ENCODE data around the gene ATP10D.

ATP10D gene

DNA sequence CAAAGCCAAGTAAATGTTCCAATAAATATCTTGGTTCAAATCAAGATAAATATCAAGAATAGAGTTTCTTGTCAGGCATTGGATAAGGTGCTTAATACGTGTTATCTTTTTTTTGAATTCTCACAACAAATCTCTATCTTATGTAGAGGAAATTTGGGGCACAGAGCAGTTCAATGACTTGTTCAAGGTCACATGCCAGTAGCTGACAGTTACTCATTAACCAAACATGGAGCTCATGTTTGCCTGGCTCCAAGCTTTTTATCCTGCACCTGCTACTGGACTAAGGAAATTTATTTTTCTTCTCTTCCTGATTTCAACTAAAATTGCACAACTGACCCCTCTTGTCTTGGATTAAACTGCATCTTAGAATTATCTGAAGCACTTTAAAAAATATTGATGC, 76.3 kb downstream of the ATP10D start:
- no peak for DNase-seq
- intact Hi-C loops (cut with DNase I): loop anchor here (10.0 kb wide), 1 partner anchor 77 kb away; the partner anchor contains the start of gene ATP10D

DNA sequence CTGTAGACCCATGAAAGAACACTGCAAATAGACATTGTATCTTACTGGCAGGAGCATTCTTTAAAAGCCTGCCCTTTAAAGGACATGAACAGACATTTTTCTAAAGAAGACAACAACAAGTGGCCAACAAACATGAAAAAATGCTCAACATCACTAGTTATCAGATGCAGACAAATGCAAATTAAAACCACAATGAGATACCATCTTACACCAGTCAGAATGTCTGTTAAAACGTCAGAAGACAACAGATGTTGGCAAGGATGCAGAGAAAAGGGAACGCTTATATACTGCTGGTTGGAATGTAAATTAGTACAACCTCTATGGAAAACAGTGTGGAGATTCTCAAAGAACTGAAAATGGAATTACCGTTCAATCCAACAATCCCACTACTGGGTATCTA, 77.2 kb downstream of the ATP10D start:
- no peak for DNase-seq
- intact Hi-C loops (cut with DNase I): loop anchor here (10.0 kb wide), 1 partner anchor 77 kb away; the partner anchor contains the start of gene ATP10D

DNA sequence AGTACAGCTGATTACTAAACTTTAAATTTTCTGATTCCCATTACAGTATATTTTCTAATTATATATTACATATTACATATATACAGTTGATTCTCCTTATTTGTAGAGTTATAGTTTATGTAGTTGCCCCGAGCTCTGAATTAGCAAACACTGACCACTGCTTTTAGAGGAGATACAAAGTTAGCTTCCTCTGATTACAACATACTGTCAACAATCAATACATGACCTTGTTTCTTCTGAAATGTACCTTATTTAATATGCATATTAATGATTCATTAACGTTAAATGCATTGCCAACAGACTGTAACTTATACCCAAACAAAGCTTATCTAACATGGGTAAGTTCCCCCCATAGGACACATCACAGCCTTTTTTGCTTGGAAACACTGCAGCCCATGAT, 81.5 kb downstream of the ATP10D start:
- intact Hi-C loops (cut with DNase I): loop anchor here (10.0 kb wide), 1 partner anchor 82 kb away; the partner anchor contains the start of gene ATP10D
- DNase-seq: no peak

DNA sequence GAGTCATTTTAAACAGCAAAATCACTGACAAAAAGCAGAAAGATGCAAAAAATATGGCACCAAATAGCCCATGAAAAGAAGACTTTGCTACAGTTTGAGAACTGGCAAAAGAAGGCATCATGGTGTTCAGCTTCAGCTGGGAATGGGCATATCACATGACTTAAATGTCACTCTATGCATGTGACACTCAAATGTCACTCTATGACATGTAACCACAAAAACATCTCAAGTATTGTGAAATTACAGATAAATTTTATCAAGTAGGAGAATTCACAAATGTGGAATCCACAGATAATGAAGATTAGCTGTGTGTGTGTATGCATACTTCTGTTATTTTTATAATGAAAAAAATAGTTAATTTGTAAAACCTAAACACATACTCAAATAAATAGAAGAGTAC, 81.9 kb downstream of the ATP10D start:
- intact Hi-C loops (cut with DNase I): loop anchor here (10.0 kb wide), 1 partner anchor 82 kb away; the partner anchor contains the start of gene ATP10D
- DNase-seq: no peak

DNA sequence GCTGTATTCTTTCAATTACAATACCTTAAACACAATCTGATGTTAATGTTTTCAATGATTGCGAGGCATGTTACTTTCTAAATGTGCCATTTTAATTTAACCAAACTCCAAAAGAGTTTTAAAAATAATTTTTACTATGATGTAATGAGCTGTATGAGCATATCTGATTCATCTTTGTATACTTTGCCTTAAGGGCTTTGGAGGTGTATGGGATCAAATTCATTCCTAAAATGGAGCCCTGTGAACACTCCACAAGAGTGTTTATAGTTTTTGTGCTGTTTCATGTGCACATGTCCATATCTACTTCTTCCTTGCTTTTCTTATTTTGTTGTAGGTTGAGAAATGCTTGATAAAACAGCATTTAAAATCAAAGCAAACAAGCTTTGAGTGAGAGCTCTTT, 82.4 kb downstream of the ATP10D start:
- intact Hi-C loops (cut with DNase I): loop anchor here (10.0 kb wide), 1 partner anchor 83 kb away; the partner anchor contains the start of gene ATP10D
- no peak for DNase-seq

DNA sequence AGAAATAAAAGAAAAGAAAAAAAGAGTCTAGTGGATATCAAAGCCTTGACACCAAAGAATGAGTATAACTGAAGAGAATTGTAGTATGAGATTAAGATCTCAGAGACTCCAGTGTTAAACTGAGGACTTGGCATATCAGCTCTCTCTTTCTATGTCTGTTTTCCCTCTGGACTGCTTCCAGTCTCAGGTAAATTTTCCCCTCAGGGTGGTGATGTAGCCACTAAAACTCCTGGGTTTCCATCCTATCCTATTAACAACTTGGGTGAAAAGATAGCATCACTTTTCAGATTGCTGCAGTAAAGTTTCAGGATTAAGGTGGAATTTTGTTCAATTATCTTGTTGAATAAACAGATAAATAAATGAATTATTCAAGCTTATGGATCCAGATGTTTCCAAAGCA, 85.7 kb downstream of the ATP10D start:
- no peak for DNase-seq
- intact Hi-C loops (cut with DNase I): no loop called here

DNA sequence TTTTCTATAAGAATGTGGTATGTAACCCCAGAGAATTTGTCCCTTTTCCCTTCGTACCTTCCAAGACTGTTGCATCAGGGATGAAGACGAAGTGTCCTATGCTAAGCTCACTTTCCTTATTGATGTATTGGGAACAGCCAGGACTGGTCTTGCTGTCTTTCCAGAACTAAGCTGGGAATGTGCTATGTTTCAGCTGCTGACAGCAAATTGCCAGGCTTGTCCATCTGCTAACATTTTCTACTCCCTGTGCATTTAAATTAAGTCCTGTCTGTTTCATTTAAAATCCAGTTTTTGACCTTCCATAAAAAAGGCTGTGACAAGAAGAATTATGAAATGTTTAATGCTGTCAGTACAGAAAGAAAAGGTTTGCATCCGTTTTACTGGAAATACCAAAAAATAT, 87.9 kb downstream of the ATP10D start:
- DNase-seq: no peak
- intact Hi-C loops (cut with DNase I): no loop called here

DNA sequence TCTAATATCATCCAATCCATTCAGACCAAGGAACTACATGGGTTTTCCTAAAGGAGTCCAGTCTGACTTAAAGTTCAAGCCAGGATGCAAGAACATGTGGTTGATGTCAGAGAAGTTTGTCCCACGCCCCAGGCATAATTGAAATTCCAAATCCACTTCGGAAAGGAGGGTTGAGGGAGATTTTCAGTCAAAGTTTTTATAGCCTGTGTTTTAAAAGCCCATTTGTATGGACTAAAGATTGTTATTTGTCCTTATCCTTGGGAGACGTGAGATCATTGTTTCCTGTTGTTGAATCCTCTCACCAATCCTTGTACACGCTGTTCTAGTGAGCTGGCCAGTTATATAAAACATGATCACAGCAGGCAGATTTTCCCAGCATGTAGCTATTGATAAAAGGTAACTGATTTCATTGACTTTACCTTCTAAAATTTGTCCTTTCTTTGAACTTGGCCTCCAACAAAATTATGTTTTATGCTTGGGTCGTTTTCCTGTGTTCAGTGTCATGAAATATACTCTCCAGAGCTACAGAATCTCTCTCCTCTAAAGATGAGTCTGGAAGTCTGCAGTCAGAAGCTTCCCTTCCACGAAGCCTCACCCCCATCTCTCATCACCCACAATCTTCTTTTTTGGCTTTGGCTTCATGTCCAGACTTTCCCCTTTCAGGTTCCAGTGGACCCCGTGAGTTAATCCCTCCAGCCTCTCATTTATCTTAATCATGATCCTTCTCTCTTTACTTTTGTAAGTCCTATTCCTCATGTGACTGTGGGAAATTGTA, 92.9 kb downstream of the ATP10D start:
- intact Hi-C loops (cut with DNase I): no loop called here
- no peak for DNase-seq

DNA sequence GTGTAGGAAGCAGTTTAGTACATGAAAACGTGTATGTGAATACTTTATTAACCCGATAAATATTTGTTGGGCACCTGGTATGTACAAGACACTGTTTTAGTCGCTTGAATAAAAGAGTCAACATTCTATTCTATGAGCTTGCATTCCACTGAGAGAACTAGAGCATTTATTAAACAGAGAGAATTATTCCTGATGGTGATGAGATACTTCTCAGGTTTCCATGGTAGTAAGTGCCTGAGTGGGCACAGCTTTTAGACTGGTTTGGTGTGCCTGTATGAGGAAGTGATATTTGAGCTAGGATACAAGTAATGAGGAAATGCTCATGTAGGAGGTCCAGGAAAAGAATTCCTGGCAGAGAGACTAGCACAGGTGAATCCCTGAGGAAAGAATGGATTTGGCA, 94.2 kb downstream of the ATP10D start:
- intact Hi-C loops (cut with DNase I): no loop called here
- DNase-seq: peak in 2 of 42 donors; percentile 7 to 19

DNA sequence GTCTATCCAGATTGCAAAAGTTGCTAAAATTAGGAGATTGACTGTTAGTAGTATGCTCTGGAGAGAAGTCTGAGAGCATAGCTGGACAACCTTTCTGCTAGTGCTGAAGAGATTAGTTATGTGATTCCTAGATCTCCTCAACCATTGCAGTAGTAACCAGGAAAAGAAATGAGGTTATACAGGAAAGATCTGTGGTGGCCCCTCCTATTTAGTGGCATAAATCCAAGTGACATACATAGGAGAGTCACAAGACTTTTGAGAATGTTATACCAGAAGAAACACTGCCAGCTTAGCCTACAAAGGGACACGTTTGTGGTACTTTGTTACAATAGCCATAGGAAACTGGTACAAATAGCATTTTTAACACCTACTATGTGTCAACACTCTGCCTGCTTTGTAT, 105.2 kb downstream of the ATP10D start:
- no peak for DNase-seq
- intact Hi-C loops (cut with DNase I): no loop called here

DNA sequence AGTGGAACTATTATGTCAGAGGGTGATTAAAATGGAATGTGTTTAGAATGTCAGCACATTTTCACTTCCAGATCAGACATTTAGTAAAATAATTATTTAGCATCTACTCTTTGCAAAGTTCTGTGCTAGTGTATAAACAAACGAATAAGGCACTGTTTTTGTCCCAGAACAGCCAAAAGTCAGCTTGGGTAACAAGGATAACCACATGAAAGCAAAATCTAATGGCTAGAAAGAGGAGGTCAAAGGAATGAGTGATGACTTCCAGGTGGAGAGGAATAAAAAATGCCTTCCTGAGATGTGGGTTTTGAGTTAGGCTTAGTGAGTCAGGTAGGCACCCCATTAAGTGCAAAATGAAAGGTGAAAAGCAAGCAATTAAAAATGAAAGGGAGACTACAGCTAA, 112.6 kb downstream of the ATP10D start:
- DNase-seq: no peak
- intact Hi-C loops (cut with DNase I): no loop called here

DNA sequence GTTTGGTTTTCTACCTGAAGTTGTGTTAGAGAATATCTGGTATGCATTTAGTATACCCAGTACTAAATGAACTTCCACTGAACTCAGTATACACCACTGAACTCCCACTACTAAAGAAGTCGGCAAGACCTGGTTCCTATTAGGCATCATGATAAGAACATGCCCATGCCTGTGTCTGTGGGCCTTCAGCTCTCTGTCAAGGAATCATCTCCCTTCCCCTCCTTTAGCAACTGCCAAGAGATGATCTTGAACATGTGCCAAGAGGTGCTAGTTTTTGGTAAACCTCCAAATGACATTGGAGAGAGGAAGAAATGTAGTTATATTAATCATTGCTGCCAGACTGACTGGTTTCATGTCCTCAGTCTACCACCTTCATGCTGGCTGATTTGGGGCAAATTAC, 113.2 kb downstream of the ATP10D start:
- intact Hi-C loops (cut with DNase I): no loop called here
- no peak for DNase-seq

DNA sequence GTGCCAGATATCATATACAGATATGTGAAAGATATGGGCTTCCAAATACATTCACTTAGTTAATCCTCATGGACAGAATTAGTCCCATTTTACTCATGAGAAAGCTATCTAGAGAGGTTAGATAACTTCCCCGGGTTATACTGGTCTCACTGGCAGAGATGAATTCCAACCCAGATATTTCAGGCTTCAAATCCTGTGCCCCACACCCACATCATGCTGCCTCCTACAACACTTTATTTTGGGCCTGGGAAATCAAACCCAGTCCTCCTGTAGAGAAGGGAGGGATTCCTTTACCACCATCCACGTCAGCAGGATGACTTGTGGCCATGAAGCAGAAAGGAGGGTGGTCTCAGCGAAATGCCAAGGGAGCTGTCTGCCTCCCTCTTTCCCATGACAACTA, 113.8 kb downstream of the ATP10D start:
- intact Hi-C loops (cut with DNase I): no loop called here
- no peak for DNase-seq

DNA sequence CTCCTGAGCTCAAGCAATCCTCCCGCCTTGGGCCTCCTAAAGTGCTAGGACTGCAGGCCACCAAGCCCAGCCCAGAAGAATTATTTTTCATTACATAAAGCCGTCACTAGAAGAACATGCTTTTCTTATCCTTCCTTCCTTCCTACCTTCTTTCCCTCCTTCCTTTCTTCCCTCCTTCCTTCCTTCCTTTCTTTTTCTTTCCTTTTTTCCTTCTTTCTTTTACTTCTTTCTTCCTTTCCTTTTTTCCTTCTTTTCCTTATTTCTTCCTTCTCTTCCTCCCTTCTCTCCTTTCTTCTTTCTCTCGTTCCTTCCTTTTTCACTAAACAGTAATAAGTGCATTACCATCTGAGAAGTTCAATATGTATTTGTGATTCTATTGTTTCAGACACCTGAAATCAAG, 121.4 kb downstream of the ATP10D start:
- intact Hi-C loops (cut with DNase I): no loop called here
- DNase-seq: no peak

DNA sequence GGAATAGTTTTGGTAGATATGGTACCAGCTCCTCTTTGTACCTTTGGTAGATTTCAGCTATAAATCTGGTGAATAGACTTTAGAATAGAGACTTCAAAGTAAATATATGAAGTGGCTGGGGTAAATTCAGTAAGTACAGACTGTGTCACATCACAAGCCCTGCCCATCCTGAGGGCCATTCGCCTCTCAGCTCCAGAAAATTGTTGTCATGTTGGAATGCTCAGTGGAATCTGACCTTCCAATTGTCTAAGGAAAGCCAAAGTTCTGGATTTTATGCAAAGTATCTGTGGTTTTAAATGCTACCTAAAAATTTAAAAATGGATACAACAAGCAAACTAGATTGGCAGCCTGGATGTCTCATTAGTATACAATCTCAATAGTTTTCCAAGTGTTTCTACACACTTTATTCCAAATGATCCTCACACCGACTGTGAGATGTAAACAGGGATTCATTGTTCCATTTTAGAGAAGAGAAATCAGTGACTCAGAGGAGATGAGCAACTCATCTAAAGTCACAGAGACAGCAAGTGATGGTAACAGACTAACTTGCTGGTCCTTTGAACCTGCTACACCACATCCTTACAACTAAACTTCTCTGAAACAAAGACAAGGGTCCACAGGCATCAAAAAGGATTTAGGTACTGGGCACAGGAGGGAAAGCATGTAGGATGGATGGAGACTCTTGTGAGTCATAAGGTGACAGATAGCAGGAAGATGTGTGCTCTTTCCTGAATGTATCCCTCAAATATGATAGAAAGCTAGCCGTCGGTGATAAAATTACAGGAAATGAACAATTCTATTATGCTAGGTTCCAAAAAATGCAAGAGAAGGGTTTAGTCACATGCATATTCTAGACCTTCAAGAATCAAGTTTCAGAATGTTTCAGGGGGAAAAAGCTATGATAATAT, 127.3 kb downstream of the ATP10D start:
- no peak for DNase-seq
- intact Hi-C loops (cut with DNase I): no loop called here

DNA sequence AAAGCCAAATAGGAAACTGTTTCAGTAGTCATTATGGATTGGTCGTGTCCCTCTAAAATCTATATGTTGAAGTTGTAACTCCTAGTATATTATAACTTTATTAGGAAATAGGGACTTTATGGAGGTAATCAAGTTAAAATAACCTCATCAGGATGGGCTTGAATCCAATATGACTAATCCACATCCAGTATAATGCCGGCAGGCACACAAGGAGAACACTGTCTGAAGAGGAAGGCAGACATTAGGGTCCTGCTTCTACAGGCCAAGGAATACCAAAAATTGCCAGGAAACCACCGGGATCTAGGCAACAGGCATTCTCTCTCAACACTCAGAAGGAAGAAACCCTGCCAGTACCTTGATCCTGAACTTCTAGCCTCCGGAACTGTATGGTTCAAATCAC, 130.3 kb downstream of the ATP10D start:
- DNase-seq: peak in 1 of 42 donors; percentile 1
- intact Hi-C loops (cut with DNase I): no loop called here

DNA sequence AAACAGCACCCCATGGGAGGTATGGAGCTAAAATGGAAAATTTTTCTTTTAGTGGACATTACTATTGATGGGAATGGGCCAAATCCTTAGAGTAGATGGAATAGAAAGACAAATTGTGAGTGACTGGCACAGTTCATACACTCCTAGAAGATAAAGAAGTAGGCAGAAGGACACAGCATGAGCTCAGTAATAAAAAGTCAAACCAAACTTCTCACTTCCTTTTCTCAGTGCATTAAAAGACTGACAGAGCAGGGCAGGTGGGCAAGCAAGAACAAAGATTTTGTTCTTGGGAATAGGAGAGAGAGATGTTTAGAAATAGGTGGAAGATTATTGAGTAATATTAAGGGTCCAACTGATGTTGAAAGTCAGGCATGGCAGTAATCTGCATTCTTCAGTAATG, 132.5 kb downstream of the ATP10D start:
- intact Hi-C loops (cut with DNase I): no loop called here
- DNase-seq: no peak

DNA sequence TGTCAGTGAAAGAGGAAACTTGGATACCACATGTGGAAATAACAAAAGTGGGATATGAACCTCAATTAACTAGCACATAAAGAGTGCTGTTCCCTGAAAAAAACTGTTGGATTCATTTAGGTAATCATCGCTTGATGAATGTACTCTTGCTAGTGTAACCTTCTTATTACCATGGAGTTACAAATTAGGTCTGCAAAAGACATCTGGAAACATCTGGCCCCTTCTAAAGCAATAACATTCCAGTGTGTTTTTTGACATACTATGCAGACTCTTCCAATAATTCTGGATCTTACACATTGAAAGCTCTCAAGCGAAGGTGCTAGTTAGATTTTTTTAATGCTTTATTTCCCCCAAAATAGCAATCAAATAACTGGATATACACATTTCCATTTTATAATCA, 134.6 kb downstream of the ATP10D start:
- intact Hi-C loops (cut with DNase I): no loop called here
- DNase-seq: no peak

DNA sequence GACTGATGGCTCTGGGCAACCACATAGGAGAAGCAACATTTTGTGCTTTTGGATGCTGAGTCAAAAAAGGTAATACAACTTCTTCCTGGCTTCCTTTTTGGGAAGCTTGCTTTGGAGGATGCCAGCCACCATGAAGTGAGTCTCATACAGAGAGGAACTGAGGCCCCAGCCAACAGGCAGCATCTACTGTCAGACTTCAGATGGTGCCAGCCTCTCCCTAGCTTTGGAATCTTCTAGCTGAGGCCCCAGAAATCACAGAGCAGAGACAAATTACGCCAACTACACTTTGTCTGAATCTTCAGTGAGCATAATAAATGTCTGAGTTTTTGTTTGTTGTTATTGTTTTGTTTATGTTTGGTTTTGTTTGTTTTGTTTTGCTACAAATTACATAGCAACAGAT, 136.1 kb downstream of the ATP10D start:
- intact Hi-C loops (cut with DNase I): no loop called here
- DNase-seq: no peak

DNA sequence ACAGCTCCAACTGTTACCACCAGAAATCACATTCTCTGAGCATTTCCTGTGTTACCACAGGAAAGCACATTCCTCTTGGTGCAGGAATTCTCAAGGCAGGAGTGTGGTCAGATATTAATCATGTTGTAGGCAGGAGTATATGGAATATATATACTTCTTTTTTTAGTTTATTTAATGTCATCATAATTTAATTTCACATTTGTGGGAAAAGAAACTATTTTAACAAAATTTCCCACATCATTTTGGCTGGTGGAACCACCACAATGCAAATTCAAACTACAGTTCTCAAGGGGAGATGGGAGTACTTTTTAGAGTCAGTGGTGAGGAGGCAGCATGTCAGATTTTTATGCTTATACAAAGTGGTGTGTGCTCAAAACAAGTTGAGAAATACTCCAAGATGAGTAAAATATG, 139.0 kb downstream of the ATP10D start:
- DNase-seq: no peak
- intact Hi-C loops (cut with DNase I): no loop called here

All from head of caudate nucleus (tissue), 42 donors.